Breast epithelium (tissue), 3 donors: Measurements from ENCODE around the gene ZIC5.

ENCODE experiments used
- POLR2A ChIP-seq: fragments of 450-650 bp; IDR thresholded peaks from one replicate; pipeline ENCODE4 v1.6.1; 2016; ENCODE audit warnings: antibody characterized with exemption, mild to moderate bottlenecking, moderate library complexity
- POLR2AphosphoS5 ChIP-seq, 3 donors: sonication (generic); formaldehyde crosslinking; IDR thresholded peaks; one replicate each; pipeline ENCODE4 v1.6.1; 2017; ENCODE audit warnings: antibody characterized with exemption in 3 of 3

DNA sequence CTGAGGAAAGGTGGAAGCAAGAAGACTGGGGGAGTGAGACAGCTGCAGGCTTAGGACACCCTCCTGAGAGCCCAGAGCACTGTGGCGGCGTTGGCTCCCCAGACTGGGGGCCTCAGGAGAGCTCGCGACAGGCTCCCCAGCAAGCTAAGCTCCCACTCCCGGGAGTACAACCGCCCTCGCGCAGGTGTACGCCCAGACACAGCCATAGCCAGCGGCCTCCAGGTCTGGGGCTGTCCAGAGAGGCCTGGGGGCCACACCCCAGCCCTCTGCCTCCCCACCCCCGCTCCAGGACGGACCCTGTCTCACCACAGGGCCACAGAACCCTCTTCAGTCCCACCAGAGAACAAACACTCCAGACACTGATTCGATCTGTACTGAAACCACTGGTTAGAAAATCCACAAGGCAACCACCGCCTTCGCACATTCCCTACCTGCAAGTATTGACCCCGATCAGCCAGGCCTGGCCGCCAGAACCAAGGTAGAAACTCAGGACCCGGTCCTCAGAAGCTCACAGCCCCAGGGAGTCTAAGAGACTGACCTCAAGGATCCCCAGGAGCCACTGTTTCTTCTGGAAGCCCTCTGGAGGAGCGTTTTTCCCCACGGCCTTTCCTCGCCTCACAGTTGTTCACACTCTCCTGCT is 16.3 kb downstream of the ZIC5 start:
- TF ChIP-seq POLR2AphosphoS5 (IDR thresholded peaks at IDR 0.05) (no peak), POLR2A (no peak)
